ENCODE measurements around the gene CUEDC1.

The CUEDC1 gene

GRCh38 chr17:57914273-57915142 lies 40.7 kb downstream of the CUEDC1 start:
- no peak overlapping the region for H3K27ac ChIP-seq (replicated peaks; ENCODE audit: low read length)
- H2AFZ ChIP-seq (ENCODE audit: low read length), result no peak overlapping the region
- no peak overlapping the region for H2BK5ac ChIP-seq (ENCODE audit: low read length)
- H2AK5ac ChIP-seq (ENCODE audit: low read depth, low read length), result peak overlapping the region; percentile 7
- H3K9ac ChIP-seq (ENCODE audit: low read depth, low read length, poor library complexity), result no peak overlapping the region
- H3K18ac ChIP-seq (ENCODE audit: low read length), result peak overlapping the region; percentile 78
- peaks cover 55 to 74% of the 10 kb centered on the region in 2 donors for H3K4me1 ChIP-seq (ENCODE audit: control insufficient read depth in 2 of 2, insufficient read depth in 1 of 2, low read depth in 1 of 2, low read length in 2 of 2)
- H2BK15ac ChIP-seq (ENCODE audit: low read length), result peak overlapping the region; percentile 6
- peaks cover 3% of the 10 kb centered on the region for H3K79me1 ChIP-seq (ENCODE audit: low read depth, low read length)
- H2BK12ac ChIP-seq (ENCODE audit: low read length), result no peak overlapping the region
- peaks cover 0 to 3% of the 10 kb centered on the region in 2 donors for H3K36me3 ChIP-seq (replicated peaks in 1 of 2; ENCODE audit: control insufficient read depth in 2 of 2, insufficient read depth in 2 of 2, low read length in 2 of 2)
- no peak overlapping the region for H3K4ac ChIP-seq (ENCODE audit: low read length)
- no CpG with 5 or more reads among the region's 5 CpGs for WGBS, 2 donors (ENCODE audit: extremely low coverage in 2 of 2, insufficient read length in 2 of 2, insufficient replicate concordance in 1 of 2)
- no peak for DNase-seq (ENCODE audit: low spot score)
- no peaks in the 10 kb centered on the region for H3K27me3 ChIP-seq (ENCODE audit: control insufficient read depth in 3 of 3, insufficient read depth in 3 of 3, low read depth in 1 of 3, low read length in 3 of 3)
- H4K8ac ChIP-seq (ENCODE audit: low read depth, low read length), result no peak overlapping the region
- H3K4me3 ChIP-seq (ENCODE audit: low read length in 2 of 2), result no peak overlapping the region
- H3K9me3 ChIP-seq (replicated peaks in 1 of 2; ENCODE audit: control insufficient read depth in 2 of 2, insufficient read depth in 1 of 2, low read depth in 1 of 2, low read length in 2 of 2), result no peaks in the 10 kb centered on the region
- no peak overlapping the region for H3K4me2 ChIP-seq (ENCODE audit: insufficient read depth, low read length, poor library complexity, severe bottlenecking)
- H2BK120ac ChIP-seq (ENCODE audit: low read depth, low read length), result no peak overlapping the region
- H3K14ac ChIP-seq (ENCODE audit: low read length), result no peak overlapping the region
- H4K91ac ChIP-seq (ENCODE audit: low read depth, low read length, poor library complexity), result no peak overlapping the region
- no peak overlapping the region for H3K23ac ChIP-seq (ENCODE audit: low read depth, low read length, poor library complexity)

DNA sequence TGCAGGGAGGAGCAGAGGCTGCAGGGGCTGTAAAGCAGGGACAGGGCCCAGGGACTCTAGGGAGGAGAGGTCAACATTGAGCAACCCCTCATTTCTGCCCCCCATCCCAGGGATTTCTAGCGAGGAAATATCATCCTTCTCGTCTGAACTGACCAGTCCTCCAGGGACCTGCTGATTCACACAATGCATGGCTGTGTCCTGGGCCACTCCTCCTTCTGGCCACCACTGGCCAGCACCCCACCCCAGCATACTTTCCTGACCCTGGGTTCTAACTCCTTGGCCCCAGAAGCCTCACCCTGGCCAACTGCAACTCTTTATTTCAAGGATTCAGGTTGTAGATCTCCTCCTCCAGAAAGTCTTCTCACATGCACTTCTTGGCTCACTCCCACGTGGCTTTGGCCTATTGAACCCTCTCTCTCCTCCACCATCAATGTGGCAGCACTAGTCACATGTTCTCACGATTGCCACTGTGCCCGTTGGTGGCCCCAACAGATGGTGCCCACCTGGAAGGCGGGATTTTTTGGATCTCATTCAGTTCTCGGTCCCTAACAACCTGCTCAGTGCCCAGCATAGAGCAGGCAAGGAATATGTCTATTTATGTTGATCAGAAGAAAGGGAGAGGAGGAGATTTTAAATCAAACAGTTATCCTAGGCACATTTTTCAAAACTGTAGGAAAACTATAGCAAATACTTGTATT lies 41.5 kb downstream of the CUEDC1 start:
- H2AFZ ChIP-seq (ENCODE audit: low read length), result no peak overlapping the region
- H2BK15ac ChIP-seq (ENCODE audit: low read length), result no peak overlapping the region
- no peak overlapping the region for H3K9ac ChIP-seq (ENCODE audit: low read depth, low read length, poor library complexity)
- H2AK5ac ChIP-seq (ENCODE audit: low read depth, low read length), result peak overlapping the region; percentile 66
- no CpG with 5 or more reads among the region's 7 CpGs for WGBS, 2 donors (ENCODE audit: extremely low coverage in 2 of 2, insufficient read length in 2 of 2, insufficient replicate concordance in 1 of 2)
- H4K91ac ChIP-seq (ENCODE audit: low read depth, low read length, poor library complexity), result no peak overlapping the region
- H3K4me2 ChIP-seq (ENCODE audit: insufficient read depth, low read length, poor library complexity, severe bottlenecking), result no peak overlapping the region
- H2BK5ac ChIP-seq (ENCODE audit: low read length), result no peak overlapping the region
- peaks cover 55 to 77% of the 10 kb centered on the region in 2 donors for H3K4me1 ChIP-seq (ENCODE audit: control insufficient read depth in 2 of 2, insufficient read depth in 1 of 2, low read depth in 1 of 2, low read length in 2 of 2)
- no peak overlapping the region for H4K8ac ChIP-seq (ENCODE audit: low read depth, low read length)
- peak overlapping the region; percentile 31 for H3K18ac ChIP-seq (ENCODE audit: low read length)
- H3K14ac ChIP-seq (ENCODE audit: low read length), result no peak overlapping the region
- peak overlapping the region; percentile 50 for H2BK120ac ChIP-seq (ENCODE audit: low read depth, low read length)
- no peaks in the 10 kb centered on the region for H3K27me3 ChIP-seq (ENCODE audit: control insufficient read depth in 3 of 3, insufficient read depth in 3 of 3, low read depth in 1 of 3, low read length in 3 of 3)
- H3K79me1 ChIP-seq (ENCODE audit: low read depth, low read length), result peaks cover 3% of the 10 kb centered on the region
- H3K36me3 ChIP-seq (replicated peaks in 1 of 2; ENCODE audit: control insufficient read depth in 2 of 2, insufficient read depth in 2 of 2, low read length in 2 of 2), result peaks cover 0 to 5% of the 10 kb centered on the region in 2 donors
- DNase-seq (ENCODE audit: low spot score), result no peak
- no peak overlapping the region for H3K23ac ChIP-seq (ENCODE audit: low read depth, low read length, poor library complexity)
- no peak overlapping the region for H3K4me3 ChIP-seq (ENCODE audit: low read length in 2 of 2)
- H3K4ac ChIP-seq (ENCODE audit: low read length), result no peak overlapping the region
- H3K27ac ChIP-seq (replicated peaks; ENCODE audit: low read length), result no peak overlapping the region
- H3K9me3 ChIP-seq (replicated peaks in 1 of 2; ENCODE audit: control insufficient read depth in 2 of 2, insufficient read depth in 1 of 2, low read depth in 1 of 2, low read length in 2 of 2), result no peaks in the 10 kb centered on the region
- peak overlapping the region; percentile 63 for H2BK12ac ChIP-seq (ENCODE audit: low read length)

GRCh38 chr17:57911834-57912673 lies 43.2 kb downstream of the CUEDC1 start:
- H2BK120ac ChIP-seq (ENCODE audit: low read depth, low read length), result no peak overlapping the region
- no peak overlapping the region for H3K23ac ChIP-seq (ENCODE audit: low read depth, low read length, poor library complexity)
- peaks cover 3% of the 10 kb centered on the region for H3K79me1 ChIP-seq (ENCODE audit: low read depth, low read length)
- no peak overlapping the region for H3K4me2 ChIP-seq (ENCODE audit: insufficient read depth, low read length, poor library complexity, severe bottlenecking)
- no CpG with 5 or more reads among the region's 13 CpGs for WGBS, 2 donors (ENCODE audit: extremely low coverage in 2 of 2, insufficient read length in 2 of 2, insufficient replicate concordance in 1 of 2)
- H3K9me3 ChIP-seq (replicated peaks in 1 of 2; ENCODE audit: control insufficient read depth in 2 of 2, insufficient read depth in 1 of 2, low read depth in 1 of 2, low read length in 2 of 2), result no peaks in the 10 kb centered on the region
- peaks cover 0 to 5% of the 10 kb centered on the region in 2 donors for H3K36me3 ChIP-seq (replicated peaks in 1 of 2; ENCODE audit: control insufficient read depth in 2 of 2, insufficient read depth in 2 of 2, low read length in 2 of 2)
- H4K8ac ChIP-seq (ENCODE audit: low read depth, low read length), result no peak overlapping the region
- no peak overlapping the region for H2AFZ ChIP-seq (ENCODE audit: low read length)
- no peak overlapping the region for H3K4me3 ChIP-seq (ENCODE audit: low read length in 2 of 2)
- H3K27ac ChIP-seq (replicated peaks; ENCODE audit: low read length), result peak overlapping the region; percentile 63
- no peaks in the 10 kb centered on the region for H3K27me3 ChIP-seq (ENCODE audit: control insufficient read depth in 3 of 3, insufficient read depth in 3 of 3, low read depth in 1 of 3, low read length in 3 of 3)
- peak overlapping the region; percentile 17 for H2BK12ac ChIP-seq (ENCODE audit: low read length)
- no peak overlapping the region for H3K9ac ChIP-seq (ENCODE audit: low read depth, low read length, poor library complexity)
- no peak overlapping the region for H3K4ac ChIP-seq (ENCODE audit: low read length)
- no peak overlapping the region for H4K91ac ChIP-seq (ENCODE audit: low read depth, low read length, poor library complexity)
- DNase-seq (ENCODE audit: low spot score), result peak; percentile 73
- no peak overlapping the region for H2AK5ac ChIP-seq (ENCODE audit: low read depth, low read length)
- H3K18ac ChIP-seq (ENCODE audit: low read length), result peak overlapping the region; percentile 2
- no peak overlapping the region for H3K14ac ChIP-seq (ENCODE audit: low read length)
- peaks cover 45 to 64% of the 10 kb centered on the region in 2 donors for H3K4me1 ChIP-seq (ENCODE audit: control insufficient read depth in 2 of 2, insufficient read depth in 1 of 2, low read depth in 1 of 2, low read length in 2 of 2)
- H2BK5ac ChIP-seq (ENCODE audit: low read length), result no peak overlapping the region
- no peak overlapping the region for H2BK15ac ChIP-seq (ENCODE audit: low read length)
